ENCODE measurements around the gene ARFRP1. TPM values are rescaled to one million over a fixed set of nuclear protein-coding genes. Genes with fewer than 3 reads are reported as not detected.

Gene ARFRP1
- total RNA-seq, 1 experiment from 2014 or later = 30.2 TPM

GRCh38 chr20:63667858-63668257 lies 39.9 kb downstream of the ARFRP1 start:
- Mint-ChIP-seq H3K36me3 (peaks cover 24% of the 10 kb centered on the region), H3K4me1 (no peaks in the 10 kb centered on the region), H3K9me3 (no peaks in the 10 kb centered on the region), H3K27ac (no peak overlapping the region), H3K4me3 (no peak overlapping the region), H3K27me3 (ENCODE audit: low read depth) (no peaks in the 10 kb centered on the region)
- no peak for TF ChIP-seq JAZF1 (CRISPR knock-in tag; IDR thresholded peaks at IDR 0.05)
- DNase-seq (ENCODE audit: low spot score) (no peak), ATAC-seq (no peak)
- ChIA-PET POLR2A (no interaction called here), CTCF (no interaction called here)

- no peaks in the 10 kb centered on the region for H3K4me1 Mint-ChIP-seq
- POLR2A ChIA-PET = no interaction called here
- H3K36me3 Mint-ChIP-seq = peaks cover 27% of the 10 kb centered on the region
- no peaks in the 10 kb centered on the region for H3K27me3 Mint-ChIP-seq (ENCODE audit: low read depth)
- no peaks in the 10 kb centered on the region for H3K9me3 Mint-ChIP-seq
- CTCF ChIA-PET = interaction anchor here (1.3 to 1.5 kb wide), 2 partner anchors 24 to 169 kb away, joined by 3 to 7 read pairs; no protein-coding TSS in a partner anchor
- H3K4me3 Mint-ChIP-seq = no peak overlapping the region
- DNase-seq (ENCODE audit: low spot score) (no peak), ATAC-seq (no peak)
- H3K27ac Mint-ChIP-seq = no peak overlapping the region
- TF ChIP-seq PRDM15 (CRISPR knock-in tag; IDR thresholded peaks at IDR 0.05) (no peak), ZBTB43 (CRISPR knock-in tag; IDR thresholded peaks at IDR 0.05) (no peak), TEAD4 (CRISPR knock-in tag; IDR thresholded peaks at IDR 0.05) (no peak), NR3C1 (CRISPR knock-in tag; conservative IDR thresholded peaks at IDR 0.05; ENCODE audit: low read depth) (no peak), ZMAT4 (CRISPR knock-in tag; IDR thresholded peaks at IDR 0.05) (no peak)
These were observed 42.1 kb downstream of the ARFRP1 start for GRCh38 chr20:63665708-63666107.

- ChIA-PET POLR2A (no interaction called here), CTCF (interaction anchor here (0.7 to 1.5 kb wide), 4 partner anchors 23 to 316 kb away, joined by 3 to 8 read pairs (median 5); partner anchors contain the start of gene PRPF6)
- DNase-seq (ENCODE audit: low spot score) (peak; percentile 71), ATAC-seq (peak; percentile 97)
- no peak overlapping the region; the same call in 1 of the 2 replicates for H3K27ac Mint-ChIP-seq
- H3K9me3 Mint-ChIP-seq = no peaks in the 10 kb centered on the region
- peaks cover 27% of the 10 kb centered on the region for H3K36me3 Mint-ChIP-seq
- TF ChIP-seq CDX4 (CRISPR knock-in tag; IDR thresholded peaks at IDR 0.05; ENCODE audit: borderline replicate concordance) (no peak), USF2 (CRISPR knock-in tag; IDR thresholded peaks at IDR 0.05) (0 out of 2 replicates have a peak, but pooled peaks have one; percentile 29), NFYB (CRISPR knock-in tag; conservative IDR thresholded peaks at IDR 0.05; ENCODE audit: low read depth) (peak; percentile 90)
- H3K4me3 Mint-ChIP-seq = no peak overlapping the region
- no peaks in the 10 kb centered on the region for H3K4me1 Mint-ChIP-seq
- H3K27me3 Mint-ChIP-seq (ENCODE audit: low read depth) = no peaks in the 10 kb centered on the region
These were observed 42.7 kb downstream of the ARFRP1 start for GRCh38 chr20:63664861-63665594.
